HFF-Myc (cell line): ENCODE results near the gene LPAR5.
A peak's percentile ranks its signal among the peaks of the same experiment; 100 is the strongest.

Experiments
- DNase-seq: peaks from one replicate; pipeline ENCODE4 v3.0.0-alpha.2; 2011; ENCODE audit warnings: low read depth; ENCODE audit errors: extremely low read depth
- H3K4me3 ChIP-seq: replicated peaks from 2 replicates; pipeline ENCODE4 v1.5.1; 2011; ENCODE audit warnings: low read depth, mild to moderate bottlenecking, control low read depth, low read length
- CTCF ChIP-seq: IDR thresholded peaks from 2 replicates; pipeline ENCODE4 v1.5.1; 2012; ENCODE audit warnings: mild to moderate bottlenecking, low read depth, low read length, control low read depth; ENCODE audit errors: missing control alignments

Gene LPAR5

GRCh38 chr12:6608592-6609281 is 27.0 kb downstream of the LPAR5 start:
- H3K4me3 ChIP-seq, result no peak overlapping the region
- no peak for TF ChIP-seq CTCF
- DNase-seq, result no peak

GRCh38 chr12:6607751-6608591 is 27.8 kb downstream of the LPAR5 start:
- DNase-seq, result peak; percentile 54
- no peak overlapping the region for H3K4me3 ChIP-seq

GRCh38 chr12:6606331-6607131 is 29.2 kb downstream of the LPAR5 start:
- peak overlapping the region; percentile 93 for H3K4me3 ChIP-seq
- DNase-seq, result no peak
- no peak for TF ChIP-seq CTCF

More at GRCh38 chr12:6607751-6608591, 27.8 kb downstream of the LPAR5 start:
- no peak for TF ChIP-seq CTCF

GRCh38 chr12:6605421-6606330 is 30.1 kb downstream of the LPAR5 start:
- no peak for DNase-seq
- TF ChIP-seq CTCF, result no peak
- H3K4me3 ChIP-seq, result peak overlapping the region; percentile 93

DNA sequence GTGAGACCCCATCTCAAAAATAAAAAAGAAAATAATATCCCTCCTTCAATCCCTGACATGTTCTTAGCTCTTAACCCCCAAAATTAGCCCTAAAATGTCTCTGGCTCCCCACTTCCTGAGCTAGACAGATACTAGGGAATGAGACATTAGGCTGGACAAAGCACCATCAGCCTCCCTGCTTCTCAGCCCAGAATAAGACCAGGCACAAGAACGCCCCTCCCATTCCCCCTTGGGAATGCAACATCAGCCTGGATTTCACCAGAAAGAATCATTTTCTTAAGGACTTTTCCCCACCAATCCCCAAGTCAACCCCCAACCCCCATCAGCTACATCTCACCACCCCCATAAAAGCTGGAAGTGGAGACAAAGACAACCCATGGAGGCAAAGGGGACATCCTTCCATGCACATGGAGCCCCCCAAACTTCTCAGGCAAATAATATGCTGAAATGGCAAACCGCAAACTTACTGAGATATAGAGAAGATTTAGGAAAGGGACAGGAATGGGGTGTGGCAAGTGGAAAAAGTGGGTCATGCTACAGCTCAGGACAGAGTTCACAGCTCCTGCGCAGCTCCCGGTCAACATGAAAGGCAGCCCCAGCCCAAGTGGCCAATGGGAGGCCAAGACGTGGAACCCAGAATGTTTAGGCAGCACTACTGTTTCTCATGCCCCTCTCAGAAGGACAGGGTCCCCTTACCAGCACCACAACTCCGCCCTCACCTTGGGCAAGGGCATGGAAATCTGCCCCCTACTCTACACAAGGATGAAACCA is 31.3 kb downstream of the LPAR5 start:
- no peak for TF ChIP-seq CTCF
- DNase-seq, result no peak
- peak overlapping the region; percentile 93 for H3K4me3 ChIP-seq
